Stimulated activated CD8-positive, alpha-beta memory T cell treated with anti-CD3 and anti-CD28 coated beads, Interleukin-7, amount 100 ng/mL, for 4 hours (primary cell): ENCODE data around the gene LRP6.
A peak's percentile ranks its signal among the peaks of the same experiment; 100 is the strongest.

Experiments
- DNase-seq, 2 donors: peaks; one replicate each; pipeline ENCODE4 v3.0.0-alpha.2; 2020; ENCODE audit warnings: low read depth in 2 of 2

The LRP6 gene

DNA sequence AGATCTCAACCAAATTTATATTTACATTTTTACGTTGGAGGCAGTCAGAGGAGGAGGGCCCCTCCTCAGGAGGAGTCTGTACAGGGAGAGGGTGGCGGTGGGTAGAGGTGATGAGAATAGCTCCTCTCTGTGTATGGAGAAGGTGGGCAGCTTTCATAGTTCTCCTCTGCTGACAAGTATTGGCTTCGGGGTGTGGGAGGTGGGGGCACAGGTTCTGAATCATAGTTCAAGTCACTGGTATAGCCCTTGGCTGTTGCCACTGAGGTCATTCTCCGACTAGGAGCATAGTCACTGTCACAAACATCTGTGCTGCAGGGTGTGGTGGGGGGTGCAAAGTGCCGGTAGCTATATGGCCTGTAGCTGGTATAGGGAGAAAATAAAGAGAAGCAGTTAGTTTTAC is 145.8 kb downstream of the LRP6 start:
- no peak for DNase-seq

DNA sequence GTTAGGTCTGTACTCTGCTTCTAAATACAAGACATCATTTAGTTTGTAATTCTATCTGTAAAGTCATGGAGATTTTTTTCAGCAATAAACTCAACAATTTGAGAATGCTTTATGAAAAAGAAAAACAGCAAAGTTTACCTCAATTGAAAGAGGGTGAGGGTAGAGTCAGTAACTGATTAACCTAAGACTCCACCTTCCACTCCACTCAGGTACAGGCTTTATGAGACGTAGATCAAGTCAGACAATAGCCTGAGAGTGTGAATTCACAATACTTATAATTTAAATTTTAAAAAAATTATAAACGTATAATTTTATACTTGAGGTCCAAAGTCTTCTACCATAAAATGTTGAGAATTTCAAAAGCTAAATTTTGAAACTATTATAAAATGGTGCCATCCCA is 150.2 kb downstream of the LRP6 start:
- DNase-seq = no peak

DNA sequence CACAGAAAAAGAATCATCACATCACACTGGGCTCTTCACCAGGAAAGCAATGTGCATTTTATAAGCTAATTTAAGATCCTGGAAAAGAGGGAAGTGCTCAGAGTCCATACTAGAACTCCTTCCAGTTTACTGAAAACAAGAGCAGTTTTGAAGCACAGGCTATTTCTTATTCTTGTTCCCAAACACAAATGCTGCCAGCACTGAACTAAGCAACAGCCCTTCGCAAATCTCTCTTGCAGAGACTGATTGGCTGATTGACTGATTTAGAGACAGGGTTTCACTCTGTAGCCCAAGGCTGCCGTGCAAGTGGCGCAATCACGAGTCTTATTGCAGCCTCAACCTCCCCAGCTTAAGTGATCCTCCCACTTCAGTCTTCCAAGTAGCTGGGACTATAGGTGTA is 151.3 kb downstream of the LRP6 start:
- DNase-seq = no peak

DNA sequence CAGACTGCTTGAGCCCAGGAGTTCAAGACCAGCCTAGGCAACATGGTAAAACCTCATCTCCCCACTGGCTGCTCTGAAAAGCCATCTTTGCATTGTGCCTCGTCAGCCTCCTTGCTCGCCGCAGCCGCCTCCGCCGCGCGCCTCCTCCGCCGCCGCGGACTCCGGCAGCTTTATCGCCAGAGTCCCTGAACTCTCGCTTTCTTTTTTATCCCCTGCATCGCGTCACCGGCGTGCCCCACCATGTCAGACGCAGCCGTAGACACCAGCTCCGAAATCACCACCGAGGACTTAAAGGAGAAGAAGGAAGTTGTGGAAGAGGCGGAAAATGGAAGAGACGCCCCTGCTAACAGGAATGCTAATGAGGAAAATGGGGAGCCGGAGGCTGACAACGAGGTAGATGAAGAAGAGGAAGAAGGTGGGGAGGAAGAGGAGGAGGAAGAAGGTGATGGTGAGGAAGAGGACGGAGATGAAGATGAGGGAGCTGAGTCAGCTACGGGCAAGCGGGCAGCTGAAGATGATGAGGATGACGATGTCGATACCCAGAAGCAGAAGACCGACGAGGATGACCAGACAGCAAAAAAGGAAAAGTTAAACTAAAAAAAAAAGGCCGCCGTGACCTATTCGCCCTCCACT is 155.8 kb downstream of the LRP6 start:
- peak; percentile 3 to 6 for DNase-seq

DNA sequence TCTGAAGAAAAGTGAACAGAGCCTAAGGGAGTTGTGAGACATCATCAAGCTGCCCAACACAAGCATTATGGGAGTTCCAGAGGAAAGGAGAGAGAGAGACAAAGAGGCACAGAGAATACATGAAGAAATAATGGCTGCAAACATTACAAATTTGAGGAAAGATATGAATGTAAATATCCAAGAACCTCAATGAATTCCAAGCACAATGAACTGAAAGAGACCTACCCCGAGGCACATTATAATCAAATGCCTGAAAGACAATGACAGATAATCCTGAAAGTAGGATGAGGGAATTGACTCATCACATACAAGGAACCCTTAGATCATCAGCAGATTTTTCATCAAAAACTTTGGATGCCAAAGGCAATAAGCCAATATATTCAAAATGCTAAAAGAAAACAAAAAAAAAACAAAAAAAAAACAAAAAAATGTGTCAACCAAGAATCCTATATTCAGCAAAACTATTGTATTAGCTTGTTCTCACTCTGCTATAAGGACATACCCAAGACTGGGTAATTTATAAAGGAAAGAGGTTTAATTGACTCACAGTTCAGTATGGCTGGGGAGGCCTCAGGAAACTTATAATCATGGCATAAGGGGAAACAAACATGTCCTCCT is 158.3 kb downstream of the LRP6 start:
- DNase-seq = no peak

DNA sequence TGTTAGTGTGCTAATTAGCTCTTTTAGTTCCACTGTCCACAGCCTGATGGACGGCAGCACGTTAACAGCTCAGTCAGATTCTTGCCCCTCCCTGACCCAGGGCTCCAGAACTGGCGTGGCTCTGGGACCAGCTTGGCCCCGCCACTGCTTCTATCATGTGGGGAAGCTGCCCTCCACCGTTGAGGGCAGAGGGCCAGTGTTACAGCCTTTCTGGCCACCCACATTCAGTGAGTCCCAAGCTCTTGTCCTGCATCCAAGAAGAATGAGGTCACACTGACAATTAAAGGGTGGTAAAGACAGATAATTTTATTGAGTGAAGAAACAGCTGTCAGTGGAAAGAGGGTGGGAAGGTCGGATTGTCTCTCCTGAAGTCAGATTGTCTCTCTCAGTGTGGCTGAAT is 159.2 kb downstream of the LRP6 start:
- no peak for DNase-seq

DNA sequence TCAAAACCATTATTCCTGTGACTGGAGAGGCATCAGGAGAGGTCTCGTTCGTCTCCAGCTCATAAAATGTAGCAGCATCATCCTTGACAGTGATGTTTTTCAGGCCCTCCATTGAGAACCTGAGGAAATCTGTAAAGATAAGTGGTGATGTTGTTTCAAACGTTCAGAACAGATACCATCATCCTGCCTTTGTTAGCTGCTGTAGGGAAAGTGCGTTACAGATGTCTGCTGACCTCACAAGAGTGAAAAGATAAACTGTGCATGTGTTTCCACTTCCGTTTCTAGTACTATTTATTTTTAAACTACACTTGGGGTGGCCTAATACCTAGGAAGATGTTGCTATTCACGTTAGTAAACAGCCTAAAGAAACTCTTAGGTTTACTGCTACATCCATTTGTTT is 167.7 kb downstream of the LRP6 start:
- DNase-seq = no peak

DNA sequence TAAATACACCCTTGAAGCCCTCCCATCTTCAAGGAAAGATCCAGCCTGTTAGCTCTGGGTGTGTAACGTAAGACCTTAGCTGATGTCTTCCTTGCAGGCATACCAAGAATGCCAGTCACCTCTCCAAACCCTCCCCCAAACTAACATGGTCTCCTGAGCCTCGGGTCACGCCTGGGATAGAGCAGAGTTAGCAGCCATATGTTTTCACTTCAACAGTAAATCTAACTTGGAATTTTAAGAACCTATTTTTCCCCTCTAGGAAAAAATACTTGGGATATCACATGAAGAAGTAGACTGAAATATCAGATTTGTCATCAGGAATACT is 168.2 kb downstream of the LRP6 start:
- DNase-seq = no peak

DNA sequence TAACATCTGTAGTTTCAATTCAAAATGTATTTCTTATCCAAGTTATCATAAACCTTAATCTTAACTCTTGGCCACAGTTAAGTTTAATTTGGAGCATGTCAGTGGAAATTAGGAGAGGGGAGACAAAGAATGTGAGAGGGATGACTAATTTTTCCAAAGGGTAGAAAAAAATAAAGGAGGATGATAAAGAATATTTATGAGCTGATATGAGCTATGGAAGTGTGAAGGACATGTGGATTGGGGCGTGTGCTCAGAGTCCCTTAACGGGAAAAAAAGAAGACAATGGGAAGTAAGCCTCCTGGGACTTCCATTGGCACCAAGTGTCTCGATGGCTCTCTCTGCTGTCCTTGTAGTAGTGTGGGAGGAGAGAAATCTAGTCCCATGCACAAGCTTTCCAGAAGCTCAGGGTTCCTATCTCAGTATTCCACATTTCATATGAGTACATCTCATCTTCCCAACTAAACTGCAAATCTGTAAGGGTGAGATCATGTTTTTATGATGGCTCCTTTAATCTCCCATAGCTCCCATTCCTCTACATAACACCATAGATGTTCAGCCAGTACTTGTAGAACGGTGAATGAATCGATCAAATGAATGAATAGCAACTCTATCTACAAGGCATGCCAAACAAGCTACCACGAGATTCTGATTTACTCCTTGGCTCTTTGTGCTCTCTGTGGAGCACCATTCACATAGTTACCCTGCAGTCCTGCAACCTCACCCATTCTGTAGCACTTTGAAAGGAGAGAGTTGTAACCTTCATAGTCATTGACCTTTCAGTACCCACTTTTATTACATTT is 168.8 kb downstream of the LRP6 start:
- no peak for DNase-seq

DNA sequence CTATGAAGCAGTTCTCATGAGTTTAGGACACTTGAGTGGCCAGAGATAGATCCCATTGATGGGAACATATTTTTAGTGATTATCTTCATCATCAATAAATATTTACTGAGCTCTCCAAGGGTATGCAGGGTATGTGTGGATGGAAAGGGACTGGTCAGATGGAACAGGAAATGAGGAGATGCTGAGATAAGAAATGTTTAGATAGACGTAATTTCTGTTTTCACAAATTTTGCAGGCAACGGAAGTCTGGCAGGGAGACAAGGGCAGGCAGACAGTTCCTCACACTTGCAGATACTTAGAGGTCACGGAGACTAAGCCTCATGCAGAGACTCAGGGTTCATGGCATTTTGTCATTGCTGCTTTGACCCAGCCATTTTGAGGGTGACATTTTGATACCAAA is 171.8 kb downstream of the LRP6 start:
- DNase-seq = no peak

DNA sequence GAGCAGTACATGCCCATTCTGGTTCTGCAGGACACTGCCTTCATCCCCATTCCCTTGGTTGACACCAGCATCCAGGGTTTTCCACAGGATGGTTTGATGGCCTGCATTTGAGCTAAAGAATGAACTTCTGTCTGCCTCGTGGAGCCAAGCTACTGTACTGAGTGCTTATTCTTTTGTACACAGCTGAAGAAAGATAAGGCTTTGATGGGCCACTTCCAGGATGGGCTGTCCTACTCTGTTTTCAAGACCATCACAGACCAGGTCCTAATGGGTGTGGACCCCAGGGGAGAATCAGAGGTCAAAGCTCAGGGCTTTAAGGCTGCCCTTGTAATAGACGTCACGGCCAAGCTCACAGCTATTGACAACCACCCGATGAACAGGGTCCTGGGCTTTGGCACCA is 172.4 kb downstream of the LRP6 start:
- no peak for DNase-seq

DNA sequence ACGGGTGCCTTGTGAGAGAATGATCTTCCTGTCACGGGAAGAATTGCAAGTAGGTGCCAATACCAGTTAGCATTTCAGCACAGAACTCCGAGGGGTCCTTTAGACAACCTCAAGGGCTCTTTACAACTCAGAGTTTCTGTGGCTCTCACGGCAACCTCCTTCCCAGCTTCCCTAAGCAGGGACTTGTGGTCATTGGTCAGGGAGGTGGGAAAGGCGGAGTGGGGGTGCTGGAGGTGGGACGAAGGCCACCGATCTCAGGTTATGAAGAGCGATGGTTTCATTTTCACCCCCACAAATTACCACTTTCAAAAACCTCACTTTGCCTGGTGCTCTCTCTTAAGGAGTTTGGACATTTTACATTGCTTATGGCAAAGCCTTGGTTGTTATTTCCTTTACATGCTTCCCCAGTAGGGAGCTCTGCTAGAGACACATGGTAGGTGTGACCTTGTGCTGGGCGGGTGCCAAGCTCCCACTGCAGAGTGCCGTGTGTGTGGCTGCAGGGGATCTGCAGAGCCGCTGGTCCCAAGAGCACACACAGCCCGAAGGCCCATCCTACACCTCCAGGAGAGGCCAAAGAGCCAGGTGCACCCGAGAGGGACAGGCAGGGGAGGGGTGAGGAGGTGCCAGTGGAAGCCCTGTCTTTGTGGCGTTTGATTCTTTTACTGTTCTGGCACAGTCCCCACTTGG is 174.7 kb downstream of the LRP6 start:
- DNase-seq = no peak

DNA sequence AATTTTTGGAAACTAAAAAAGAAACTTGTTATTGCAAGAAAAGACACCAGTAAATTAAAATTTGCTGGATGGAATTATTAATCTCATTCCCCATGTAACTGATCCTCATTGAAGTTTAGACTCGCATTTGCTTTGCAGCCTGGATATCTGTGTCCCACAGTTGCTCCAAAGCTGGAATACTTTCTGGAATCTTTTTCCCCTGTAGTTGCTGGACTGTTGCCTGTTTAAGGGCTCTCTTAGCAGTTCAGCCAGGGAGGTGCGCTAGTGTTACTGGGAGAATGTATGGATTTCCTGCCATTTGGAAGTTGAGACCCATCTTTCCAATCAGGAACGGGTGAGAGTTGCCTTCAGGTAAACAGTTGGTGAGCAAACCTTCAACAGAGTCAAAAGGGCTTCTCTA is 175.8 kb downstream of the LRP6 start:
- DNase-seq = no peak

DNA sequence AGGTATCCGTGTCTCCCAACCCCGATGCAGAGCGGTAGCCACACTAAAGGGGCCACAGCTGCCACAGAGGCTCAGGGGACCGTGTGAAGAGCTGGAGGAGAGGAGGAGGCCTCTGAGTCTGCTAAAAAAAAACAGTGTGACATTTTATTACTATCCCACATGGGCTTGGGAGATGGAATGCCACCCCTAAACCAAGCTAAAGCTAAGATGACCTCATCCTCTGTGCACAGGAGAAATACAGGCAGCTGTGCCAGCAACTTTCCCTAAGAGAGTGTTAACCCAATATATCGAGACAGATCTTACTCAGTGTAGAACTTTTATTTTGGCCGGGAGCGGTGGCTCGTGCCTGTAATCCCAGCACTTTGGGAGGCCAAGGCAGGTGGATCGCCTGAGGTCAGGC is 178.1 kb downstream of the LRP6 start:
- DNase-seq = no peak

DNA sequence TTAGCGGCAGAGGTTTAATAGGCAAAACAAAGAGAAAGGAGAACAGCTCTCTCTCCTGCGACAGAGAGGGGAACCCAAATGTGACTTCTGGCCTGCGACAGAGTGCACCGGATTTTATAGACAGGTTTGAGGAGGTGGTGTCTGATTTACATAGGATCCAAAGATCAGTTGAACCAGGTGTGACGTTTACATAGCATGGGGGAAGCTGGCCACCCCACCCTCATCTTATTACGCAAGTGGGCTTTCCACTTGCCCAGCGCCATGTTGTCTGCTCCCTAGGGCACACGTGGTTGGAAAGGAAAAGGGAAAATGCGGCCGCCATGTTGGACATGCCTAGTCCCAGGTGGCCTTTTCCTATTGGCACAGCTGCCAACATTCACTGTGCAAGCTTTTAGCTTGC is 178.7 kb downstream of the LRP6 start:
- no peak for DNase-seq

DNA sequence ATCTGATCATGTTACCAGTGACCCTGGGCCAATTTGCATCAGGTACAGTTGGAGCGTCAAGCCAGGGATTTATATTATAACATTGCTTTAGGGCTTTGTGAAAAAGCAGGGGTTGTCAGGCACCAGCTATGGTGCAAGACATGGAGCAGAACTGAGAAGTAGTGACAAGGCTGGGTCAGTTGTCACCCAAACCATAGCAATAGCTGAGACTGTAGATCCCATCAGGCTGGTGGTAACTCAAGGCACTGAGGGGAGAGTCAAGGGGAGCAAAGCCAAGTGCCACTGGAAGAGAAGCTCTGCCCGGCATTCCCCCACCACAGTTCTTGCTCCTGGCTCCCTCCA is 179.2 kb downstream of the LRP6 start:
- DNase-seq = no peak

DNA sequence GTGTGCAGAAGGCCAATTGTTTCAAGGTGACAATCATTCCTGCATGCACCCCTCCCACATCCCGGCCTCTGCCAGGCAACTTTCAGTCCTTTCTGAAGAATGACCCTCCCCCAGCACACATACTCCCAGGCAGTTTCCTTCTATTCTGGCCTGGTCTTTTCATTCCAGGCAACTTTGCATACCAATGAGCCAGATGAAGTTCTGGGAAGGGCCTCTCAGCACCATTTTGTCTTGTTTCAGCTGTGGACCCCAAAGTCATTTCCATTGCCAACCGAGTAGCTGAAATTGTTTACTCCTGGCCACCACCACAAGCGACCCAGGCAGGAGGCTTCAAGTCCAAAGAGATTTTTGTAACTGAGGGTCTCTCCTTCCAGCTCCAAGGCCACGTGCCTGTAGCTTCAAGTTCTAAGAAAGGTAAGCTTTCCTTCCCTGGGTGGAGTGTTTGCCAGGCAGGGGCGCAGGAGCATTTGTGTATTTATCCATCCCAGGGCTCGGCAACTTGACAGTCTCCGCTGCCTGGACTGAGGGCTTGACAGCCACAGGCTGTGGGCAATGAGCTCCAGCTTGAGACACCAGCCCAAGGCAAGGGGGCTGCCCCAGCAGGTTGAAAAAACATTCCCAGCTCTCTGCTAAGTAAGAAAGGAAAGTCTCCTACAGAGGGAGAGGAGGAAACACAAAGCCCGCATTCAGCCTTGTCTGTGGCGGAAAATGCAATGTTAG is 179.7 kb downstream of the LRP6 start:
- DNase-seq = no peak

DNA sequence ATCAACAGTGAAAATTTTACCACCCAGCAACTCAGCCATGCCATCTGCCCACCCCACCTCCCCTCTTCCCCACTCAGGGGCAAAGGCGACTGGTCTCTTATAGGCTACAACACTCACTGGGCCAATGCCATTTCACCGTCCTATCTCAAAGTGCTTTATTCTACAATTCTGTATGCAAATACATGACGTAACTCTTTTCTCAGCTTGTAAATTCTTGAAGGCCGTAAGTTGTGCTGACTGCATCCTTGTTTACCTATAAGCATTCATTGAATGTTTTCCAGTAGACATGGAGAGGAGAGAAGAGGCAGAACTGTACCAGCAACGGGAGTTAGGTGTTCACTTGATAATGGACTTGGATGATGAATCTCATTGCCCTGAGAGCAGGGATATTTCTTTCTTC is 180.5 kb downstream of the LRP6 start:
- DNase-seq = no peak

DNA sequence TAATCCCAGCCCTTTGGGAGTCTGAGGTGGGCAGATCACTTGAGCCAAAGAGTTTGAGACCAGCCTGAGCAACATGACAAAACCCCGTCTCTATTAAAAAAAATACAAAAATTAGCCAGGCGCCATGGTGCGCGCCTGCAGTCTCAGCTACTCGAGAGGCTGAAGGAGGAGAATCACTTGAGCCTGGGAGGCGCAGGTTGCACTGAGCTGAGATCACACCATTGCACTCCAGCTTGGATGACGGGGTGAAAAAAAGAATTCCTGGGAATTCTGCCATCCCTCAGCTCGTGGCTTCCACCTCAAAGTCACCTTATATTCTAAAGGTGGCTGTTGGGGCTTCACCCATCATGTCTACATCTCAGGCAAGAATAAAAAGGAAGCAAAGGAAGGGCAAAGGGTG is 183.2 kb downstream of the LRP6 start:
- no peak for DNase-seq

DNA sequence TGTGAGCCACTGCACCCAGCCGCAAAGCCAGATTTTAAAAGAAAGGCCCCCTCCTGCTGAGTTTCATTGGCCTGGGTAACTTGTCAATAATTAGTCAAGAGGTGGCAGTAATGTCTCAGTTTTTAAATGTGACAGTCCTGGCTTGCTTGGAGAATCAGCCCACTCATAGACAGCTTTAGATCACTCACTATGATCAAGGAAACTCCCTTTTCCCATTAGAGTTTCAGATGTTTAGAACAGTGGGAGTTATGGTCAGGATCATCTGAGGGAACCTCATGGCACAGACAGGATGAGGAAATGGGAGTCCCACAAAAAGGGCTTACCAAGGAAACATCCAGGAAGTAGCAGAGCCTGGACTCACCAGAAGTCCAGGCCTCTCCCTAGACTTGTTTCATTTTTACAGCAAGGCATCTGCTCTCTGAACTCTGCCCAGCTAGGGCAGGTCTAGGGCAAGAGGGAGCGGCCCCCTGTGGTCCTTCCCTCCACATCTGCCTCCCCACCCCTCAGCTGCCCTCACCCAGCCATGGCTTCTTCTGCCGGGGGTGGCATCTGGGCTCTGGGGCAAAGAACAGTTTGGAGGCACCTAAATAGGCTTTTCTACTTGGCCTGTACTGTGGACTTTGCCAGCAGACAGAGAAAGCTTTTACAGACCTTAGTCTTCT is 184.9 kb downstream of the LRP6 start:
- DNase-seq = no peak

DNA sequence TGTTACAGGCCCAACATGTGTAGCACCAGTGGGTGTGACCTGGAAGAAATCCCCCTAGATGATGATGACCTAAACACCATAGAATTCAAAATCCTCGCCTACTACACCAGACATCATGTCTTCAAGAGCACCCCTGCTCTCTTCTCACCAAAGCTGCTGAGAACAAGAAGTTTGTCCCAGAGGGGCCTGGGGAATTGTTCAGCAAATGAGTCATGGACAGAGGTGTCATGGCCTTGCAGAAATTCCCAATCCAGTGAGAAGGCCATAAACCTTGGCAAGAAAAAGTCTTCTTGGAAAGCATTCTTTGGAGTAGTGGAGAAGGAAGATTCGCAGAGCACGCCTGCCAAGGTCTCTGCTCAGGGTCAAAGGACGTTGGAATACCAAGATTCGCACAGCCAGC is 187.6 kb downstream of the LRP6 start:
- DNase-seq = no peak
